ENCODE data around the gene PLS1. TPM values are rescaled to one million over a fixed set of nuclear protein-coding genes. Genes with fewer than 3 reads are reported as not detected.

The PLS1 gene
- total RNA-seq, 1 experiment from 2014 or later, result 38.8 TPM

GRCh38 chr3:142690613-142691012, 94.4 kb downstream of the PLS1 start:
- H2AFZ ChIP-seq (ENCODE audit: low read depth, low read length, poor library complexity, severe bottlenecking), result no peak overlapping the region
- no peaks in the 10 kb centered on the region for H3K9me3 ChIP-seq (ENCODE audit: control insufficient read depth in 1 of 2, insufficient read depth in 1 of 2, low read depth in 1 of 2, low read length in 2 of 2)
- no peaks in the 10 kb centered on the region for H3K9me2 ChIP-seq (ENCODE audit: insufficient read depth)
- intact Hi-C loops (cut with micrococcal nuclease), result no loop called here
- RAD21 ChIA-PET (ENCODE audit: low non-redundant PET in 1 of 2, low total read pairs in 2 of 2, uncharacterized antibody in 2 of 2, unreplicated experiment in 2 of 2), result no interaction called here
- peaks cover 0 to 4% of the 10 kb centered on the region in 2 experiments; a peak in 1 of 4 replicates for H3K36me3 ChIP-seq (ENCODE audit: control insufficient read depth in 1 of 2, insufficient read depth in 2 of 2, low read length in 2 of 2)
- POLR2A ChIA-PET, result no interaction called here
- CTCF ChIA-PET, result no interaction called here
- H3K4me2 ChIP-seq (ENCODE audit: low read length), result no peak overlapping the region
- H3K9ac ChIP-seq (ENCODE audit: low read length), result no peak overlapping the region
- no peak overlapping the region for H3K27ac ChIP-seq (ENCODE audit: low read depth, low read length)
- H3K4me1 ChIP-seq (ENCODE audit: control insufficient read depth in 1 of 2, insufficient read depth in 2 of 2, low read length in 2 of 2), result no peaks in the 10 kb centered on the region
- DNase-seq (ENCODE audit: low read depth, low spot score) (no peak), ATAC-seq (no peak)
- H3K27me3 ChIP-seq (ENCODE audit: insufficient read depth, low read length), result no peaks in the 10 kb centered on the region
- no peaks in the 10 kb centered on the region for H3K79me2 ChIP-seq (ENCODE audit: insufficient read depth, low read length)
- no TSS peak for BruUV-seq (replicated peaks)
- H3K4me3 ChIP-seq (replicated peaks in 1 of 2; ENCODE audit: low read depth in 1 of 2, low read length in 2 of 2), result no peak overlapping the region
- TF ChIP-seq, protein P1, sequence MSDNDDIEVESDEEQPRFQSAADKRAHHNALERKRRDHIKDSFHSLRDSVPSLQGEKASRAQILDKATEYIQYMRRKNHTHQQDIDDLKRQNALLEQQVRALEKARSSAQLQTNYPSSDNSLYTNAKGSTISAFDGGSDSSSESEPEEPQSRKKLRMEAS (IDR thresholded peaks at IDR 0.05), result no peak
- TF ChIP-seq SIN3A (IDR thresholded peaks at IDR 0.05; ENCODE audit: low read depth) (no peak), CTCF (IDR thresholded peaks at IDR 0.05 in 2 of 3, conservative IDR thresholded peaks at IDR 0.05 in 1 of 3; ENCODE audit: borderline replicate concordance in 1 of 3, insufficient read depth in 1 of 3, low read depth in 2 of 3, low read length in 2 of 3) (no peak), FOSL1 (IDR thresholded peaks at IDR 0.05; ENCODE audit: low read depth) (no peak), EZH2 (IDR thresholded peaks at IDR 0.05) (no peak), EGR1 (IDR thresholded peaks at IDR 0.05; ENCODE audit: low read depth) (no peak), ZFX (IDR thresholded peaks at IDR 0.05) (no peak), CEBPB (IDR thresholded peaks at IDR 0.05; ENCODE audit: low read depth) (no peak), POLR2AphosphoS5 (IDR thresholded peaks at IDR 0.05; ENCODE audit: low read depth, low read length) (no peak), CBX3 (IDR thresholded peaks at IDR 0.05; ENCODE audit: low read depth) (no peak), JUND (IDR thresholded peaks at IDR 0.05) (no peak), SRF (IDR thresholded peaks at IDR 0.05; ENCODE audit: low read depth) (no peak)
- H4K20me1 ChIP-seq (ENCODE audit: insufficient read depth), result no peaks in the 10 kb centered on the region

All from HCT116 (cell line).